SK-N-SH treated with all-trans-retinoic acid at 6 μM for 48 hours (cell line): ENCODE results near the gene CREB3L2.

Experiments used
- ARNTL ChIP-seq: fragments of 450-650 bp; formaldehyde crosslinking; IDR thresholded peaks from 2 replicates; pipeline ENCODE4 v1.5.0; 2020; ENCODE audit warnings: low read depth, mild to moderate bottlenecking, moderate library complexity, borderline replicate concordance
- CSDC2 ChIP-seq: fragments of 250-450 bp; sonication (Bioruptor Pico); IDR thresholded peaks from 2 replicates; pipeline ENCODE4 v1.5.0; 2020; ENCODE audit warnings: mild to moderate bottlenecking, moderate library complexity
- PPARA ChIP-seq: fragments of 250-450 bp; sonication (Bioruptor Pico); IDR thresholded peaks from 2 replicates; pipeline ENCODE4 v1.5.0; 2020; ENCODE audit warnings: mild to moderate bottlenecking, borderline replicate concordance
- TCF4 ChIP-seq: fragments of 250-450 bp; sonication (Bioruptor Pico); IDR thresholded peaks from 2 replicates; pipeline ENCODE4 v1.8.0; 2021; ENCODE audit warnings: mild to moderate bottlenecking, moderate library complexity, borderline replicate concordance
- ZFP30 ChIP-seq: fragments of 450-650 bp; formaldehyde crosslinking; IDR thresholded peaks from 2 replicates; pipeline ENCODE4 v1.5.0; 2022; ENCODE audit warnings: mild to moderate bottlenecking, moderate library complexity
- ZNF565 ChIP-seq: fragments of 450-650 bp; formaldehyde crosslinking; conservative IDR thresholded peaks from 2 replicates; pipeline ENCODE4 v1.5.0; 2020; ENCODE audit warnings: low read depth, mild to moderate bottlenecking, moderate library complexity
- TF ChIP-seq, protein P1 (sequence below): fragments of 250-450 bp; sonication (Bioruptor Pico); IDR thresholded peaks from 2 replicates; pipeline ENCODE4 v1.8.0; 2020; ENCODE audit warnings: mild to moderate bottlenecking, moderate library complexity, borderline replicate concordance

DNA sequence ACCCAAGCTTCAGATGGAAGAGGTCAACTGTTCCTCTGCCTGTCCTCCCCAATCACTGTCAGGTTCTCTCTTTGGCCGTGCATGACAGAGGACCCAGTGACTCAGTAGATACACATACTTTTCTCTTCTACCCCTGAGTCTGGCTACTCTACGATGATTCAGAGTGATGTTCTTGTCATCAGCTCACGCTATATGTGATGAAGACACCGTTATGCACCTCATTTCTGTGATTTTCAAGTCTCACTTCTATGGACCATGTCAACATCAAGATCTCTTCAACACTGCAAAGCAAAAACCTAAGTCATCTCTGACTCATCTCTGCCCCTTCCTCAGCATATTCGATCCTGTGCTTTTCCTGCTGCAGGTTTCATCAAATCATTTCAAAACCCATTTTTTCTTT, 78.5 kb downstream of the CREB3L2 start:
- no peak for TF ChIP-seq PPARA (CRISPR knock-in tag)
- TF ChIP-seq TCF4 (CRISPR knock-in tag), result no peak
- TF ChIP-seq ZNF565, result no peak
- no peak for TF ChIP-seq CSDC2 (CRISPR knock-in tag)
- no peak for TF ChIP-seq ZFP30 (CRISPR knock-in tag)
- TF ChIP-seq, protein P1, sequence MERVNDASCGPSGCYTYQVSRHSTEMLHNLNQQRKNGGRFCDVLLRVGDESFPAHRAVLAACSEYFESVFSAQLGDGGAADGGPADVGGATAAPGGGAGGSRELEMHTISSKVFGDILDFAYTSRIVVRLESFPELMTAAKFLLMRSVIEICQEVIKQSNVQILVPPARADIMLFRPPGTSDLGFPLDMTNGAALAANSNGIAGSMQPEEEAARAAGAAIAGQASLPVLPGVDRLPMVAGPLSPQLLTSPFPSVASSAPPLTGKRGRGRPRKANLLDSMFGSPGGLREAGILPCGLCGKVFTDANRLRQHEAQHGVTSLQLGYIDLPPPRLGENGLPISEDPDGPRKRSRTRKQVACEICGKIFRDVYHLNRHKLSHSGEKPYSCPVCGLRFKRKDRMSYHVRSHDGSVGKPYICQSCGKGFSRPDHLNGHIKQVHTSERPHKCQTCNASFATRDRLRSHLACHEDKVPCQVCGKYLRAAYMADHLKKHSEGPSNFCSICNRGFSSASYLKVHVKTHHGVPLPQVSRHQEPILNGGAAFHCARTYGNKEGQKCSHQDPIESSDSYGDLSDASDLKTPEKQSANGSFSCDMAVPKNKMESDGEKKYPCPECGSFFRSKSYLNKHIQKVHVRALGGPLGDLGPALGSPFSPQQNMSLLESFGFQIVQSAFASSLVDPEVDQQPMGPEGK (CRISPR knock-in tag), result no peak
- no peak for TF ChIP-seq ARNTL (CRISPR knock-in tag)
